Loucy (cell line): ENCODE data around the gene TAS2R40.

Experiments
- CTCF ChIP-seq: fragments of 200-600 bp; sonication (generic); conservative IDR thresholded peaks from 2 replicates; pipeline ENCODE4 v1.5.1; 2014; ENCODE audit warnings: mild to moderate bottlenecking, antibody characterized with exemption, low read length
- EZH2phosphoT487 ChIP-seq: fragments of 200-600 bp; IDR thresholded peaks from 2 replicates; pipeline ENCODE4 v1.6.1; 2018; ENCODE audit warnings: antibody characterized with exemption, mild to moderate bottlenecking, moderate library complexity, borderline replicate concordance

DNA sequence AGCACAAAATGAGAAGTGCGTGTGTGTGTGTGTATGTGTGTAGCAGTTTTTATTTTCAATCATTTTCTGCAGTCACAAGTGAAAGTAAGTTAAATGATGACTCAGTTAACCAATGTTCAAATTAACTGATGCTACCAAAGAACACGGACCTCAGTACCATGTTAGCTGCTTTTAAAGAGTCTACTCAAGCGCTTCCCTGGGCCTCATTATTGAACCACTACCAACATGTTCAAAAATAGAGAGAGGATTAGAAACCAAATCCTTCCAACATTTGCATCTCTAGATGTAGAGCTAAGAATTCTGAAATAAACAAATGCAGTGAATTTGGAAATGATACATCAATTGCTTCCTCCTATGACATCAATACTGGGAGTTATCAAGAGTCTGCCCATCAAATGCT lies 38.8 kb upstream of the TAS2R40 start, which contains the start of gene TAS2R39:
- TF ChIP-seq EZH2phosphoT487 (no peak), CTCF (no peak)
